ENCODE measurements around the gene STK32C.
A peak's percentile ranks its signal among the peaks of the same experiment; 100 is the strongest.
"Not testable (repeated sequence)": the region's sequence is repeated elsewhere in the genome, so short reads cannot be mapped to it uniquely, and the experiment has no call there.

Gene STK32C

GRCh38 chr10:132167041-132167674 is 140.6 kb downstream of the STK32C start:
- DNase-seq (ENCODE audit: low spot score), result no peak

DNA sequence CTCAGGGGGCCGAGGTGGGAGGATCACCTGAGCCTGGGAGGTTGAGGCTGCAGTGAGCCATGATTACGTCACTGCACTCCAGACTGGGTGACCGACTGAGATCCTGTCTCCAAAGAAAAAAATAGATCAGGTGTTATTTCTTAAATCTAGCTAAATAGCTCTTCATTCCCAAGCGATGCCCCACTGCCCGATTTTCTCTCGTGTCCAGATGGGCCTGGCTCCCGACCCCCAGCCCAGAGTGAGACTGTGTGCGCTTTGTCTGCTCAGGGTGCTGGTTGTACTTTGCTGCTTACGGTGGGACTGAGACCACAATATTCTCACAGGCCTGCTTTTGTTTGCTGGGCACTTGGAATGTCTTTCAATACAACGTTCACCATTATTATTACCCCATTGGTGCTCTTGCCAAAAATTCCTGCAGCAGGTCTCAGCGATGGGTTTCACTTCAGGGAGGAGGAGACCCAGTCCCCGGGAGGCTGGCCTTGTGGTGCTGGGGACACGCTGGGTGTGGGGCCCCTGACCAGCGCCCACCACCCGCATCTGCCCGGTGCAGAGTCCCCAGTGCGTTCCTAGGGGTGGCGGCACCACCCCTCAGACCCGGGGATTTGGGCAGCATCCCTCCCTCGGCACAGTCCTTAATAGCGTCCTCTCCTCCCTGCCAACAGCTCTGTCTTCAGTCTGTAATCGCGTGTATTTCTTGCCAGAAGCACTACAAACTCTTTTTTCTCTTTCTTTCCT is 141.4 kb downstream of the STK32C start:
- no peak for DNase-seq (ENCODE audit: low spot score)

GRCh38 chr10:132165416-132165980 is 142.3 kb downstream of the STK32C start:
- DNase-seq (ENCODE audit: low spot score), result no peak

DNA sequence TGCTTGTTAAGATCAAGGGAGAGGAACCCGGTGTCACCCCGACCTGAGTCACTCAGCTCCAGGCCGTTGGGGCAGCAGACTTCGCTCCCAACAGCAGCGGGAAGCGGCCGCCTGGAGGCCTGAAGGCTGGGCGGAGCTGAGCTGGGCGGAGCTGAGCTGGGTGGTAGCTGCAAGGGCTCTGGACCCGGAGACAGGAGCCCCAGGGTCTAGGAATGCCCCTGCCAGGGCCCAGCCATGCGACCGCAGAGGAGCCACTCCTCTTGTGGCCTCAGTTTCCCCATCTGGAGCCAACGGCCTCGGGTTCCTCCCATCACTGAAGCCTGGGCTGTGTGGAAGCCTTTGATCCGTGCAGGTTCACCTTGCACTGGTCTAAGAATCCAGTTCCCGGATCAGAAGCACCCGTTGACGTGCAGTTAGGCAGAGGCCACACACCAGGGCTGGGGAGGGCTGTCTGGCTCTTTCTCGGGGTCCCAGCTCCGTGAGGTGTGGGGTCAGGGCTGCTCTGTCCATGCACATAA is 142.9 kb downstream of the STK32C start:
- no peak for DNase-seq (ENCODE audit: low spot score)

DNA sequence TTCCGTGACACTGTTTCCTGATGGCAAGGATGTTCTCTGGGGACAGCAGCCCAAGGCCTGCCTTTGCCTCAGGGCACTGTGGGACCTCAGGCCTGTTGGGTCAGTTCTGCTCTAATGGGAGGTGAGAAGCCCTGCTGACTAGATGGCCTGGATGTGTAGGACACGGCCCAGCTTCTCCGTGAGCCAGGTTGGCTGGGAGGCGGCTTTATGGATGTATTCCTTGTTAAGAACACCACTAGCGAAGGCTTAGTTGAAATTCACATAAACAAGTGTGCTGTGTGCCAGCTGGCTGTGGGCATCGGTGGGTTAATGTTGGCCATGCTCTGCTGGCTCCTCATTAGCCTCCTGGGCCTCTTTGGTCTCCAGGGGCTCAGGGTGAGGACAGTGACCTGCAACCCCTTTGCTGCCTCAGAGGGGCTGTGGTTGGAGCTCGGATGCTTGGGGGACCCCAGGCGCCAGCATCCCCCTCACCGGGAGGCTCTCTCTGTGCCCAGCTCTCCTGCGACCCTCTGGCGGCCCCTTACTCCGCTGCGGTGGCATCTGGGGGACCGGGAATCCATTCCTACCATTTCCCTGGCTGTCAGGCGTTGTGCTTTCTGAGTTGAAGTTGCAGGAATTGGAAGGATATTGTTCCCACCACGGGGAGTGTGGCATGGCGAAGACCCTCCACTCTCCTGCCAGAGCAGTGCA is 143.8 kb downstream of the STK32C start:
- no peak for DNase-seq (ENCODE audit: low spot score)

GRCh38 chr10:132163278-132163765 is 144.4 kb downstream of the STK32C start:
- peak; percentile 8 for DNase-seq (ENCODE audit: low spot score)

GRCh38 chr10:132162590-132163277 is 145.0 kb downstream of the STK32C start:
- no peak for DNase-seq (ENCODE audit: low spot score)

DNA sequence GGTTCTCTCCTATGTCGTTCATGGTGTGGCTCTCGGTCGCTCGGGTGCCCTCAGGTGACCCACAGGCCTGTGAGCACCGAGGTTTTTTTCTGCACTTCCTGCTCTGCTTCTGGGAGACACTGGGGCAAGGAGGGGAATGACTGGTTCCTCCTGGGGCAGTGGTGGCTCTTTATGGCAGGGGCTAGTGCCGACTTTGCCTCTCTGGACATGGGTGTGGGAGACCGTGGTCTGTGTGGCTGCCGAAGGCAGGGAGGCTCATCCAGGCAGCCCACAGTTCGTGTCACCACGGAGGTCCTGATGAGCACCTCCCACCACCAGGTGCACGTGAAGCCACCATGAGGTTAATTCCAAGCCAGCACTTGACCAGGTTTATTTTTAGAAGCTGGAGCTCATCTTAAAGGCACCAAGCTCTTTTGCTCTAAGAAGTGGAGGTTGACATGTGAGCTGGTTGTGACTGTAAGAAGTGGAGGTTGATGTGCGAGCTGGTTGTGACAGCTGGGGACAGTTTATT is 145.7 kb downstream of the STK32C start:
- DNase-seq (ENCODE audit: low spot score), result peak; percentile 8

GRCh38 chr10:132160834-132161622 is 146.7 kb downstream of the STK32C start:
- not testable (repeated sequence) for DNase-seq (ENCODE audit: low spot score)

GRCh38 chr10:132160231-132160630 is 147.5 kb downstream of the STK32C start:
- not testable (repeated sequence) for DNase-seq (ENCODE audit: low spot score)

DNA sequence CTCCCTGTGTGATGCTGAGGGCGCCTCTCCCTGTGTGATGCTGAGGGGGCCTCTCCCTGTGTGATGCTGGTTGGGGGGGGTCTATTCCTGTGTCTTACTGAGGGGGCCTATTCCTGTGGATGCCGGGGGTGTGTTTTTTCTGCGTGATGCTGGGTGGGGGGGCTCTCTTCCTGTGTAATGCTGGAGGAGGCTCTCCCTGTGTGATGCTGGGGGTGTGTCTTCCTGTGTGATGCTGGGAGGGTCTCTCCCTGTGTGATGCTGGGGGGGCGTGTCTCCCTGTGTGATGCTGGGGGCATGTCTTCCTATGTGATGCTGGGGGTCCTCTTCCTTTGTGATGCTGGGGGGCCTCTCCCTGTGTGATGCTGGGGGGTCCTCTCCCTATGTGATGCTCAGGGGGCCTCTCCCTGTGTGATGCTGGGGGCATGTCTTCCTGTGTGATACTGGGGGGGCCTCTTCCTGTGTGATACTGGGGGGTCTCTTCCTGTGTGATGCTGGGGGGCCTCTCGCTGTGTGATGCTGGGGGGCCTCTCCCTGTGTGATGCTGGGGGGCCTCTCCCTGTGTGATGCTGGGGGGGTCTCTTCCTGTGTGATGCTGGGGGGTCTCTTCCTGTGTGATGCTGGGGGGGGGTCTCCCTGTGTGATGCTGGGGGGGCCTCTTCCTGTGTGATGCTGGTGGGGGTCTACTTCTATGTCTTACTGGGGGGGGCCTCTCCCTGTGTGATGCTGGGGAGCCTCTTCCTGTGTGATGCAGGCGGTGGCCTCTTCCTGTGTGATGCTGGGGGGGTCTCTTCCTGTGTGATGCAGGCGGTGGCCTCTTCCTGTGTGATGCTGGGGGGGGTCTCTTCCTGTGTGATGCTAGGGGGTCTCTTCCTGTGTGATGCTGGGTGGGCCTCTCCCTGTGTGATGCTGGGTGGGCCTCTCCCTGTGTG is 148.2 kb downstream of the STK32C start:
- DNase-seq (ENCODE audit: low spot score), result peak; percentile 40

- DNase-seq (ENCODE audit: low spot score), result peak; percentile 42
Observed at GRCh38 chr10:132158823-132159222, 148.9 kb downstream of the STK32C start.

DNA sequence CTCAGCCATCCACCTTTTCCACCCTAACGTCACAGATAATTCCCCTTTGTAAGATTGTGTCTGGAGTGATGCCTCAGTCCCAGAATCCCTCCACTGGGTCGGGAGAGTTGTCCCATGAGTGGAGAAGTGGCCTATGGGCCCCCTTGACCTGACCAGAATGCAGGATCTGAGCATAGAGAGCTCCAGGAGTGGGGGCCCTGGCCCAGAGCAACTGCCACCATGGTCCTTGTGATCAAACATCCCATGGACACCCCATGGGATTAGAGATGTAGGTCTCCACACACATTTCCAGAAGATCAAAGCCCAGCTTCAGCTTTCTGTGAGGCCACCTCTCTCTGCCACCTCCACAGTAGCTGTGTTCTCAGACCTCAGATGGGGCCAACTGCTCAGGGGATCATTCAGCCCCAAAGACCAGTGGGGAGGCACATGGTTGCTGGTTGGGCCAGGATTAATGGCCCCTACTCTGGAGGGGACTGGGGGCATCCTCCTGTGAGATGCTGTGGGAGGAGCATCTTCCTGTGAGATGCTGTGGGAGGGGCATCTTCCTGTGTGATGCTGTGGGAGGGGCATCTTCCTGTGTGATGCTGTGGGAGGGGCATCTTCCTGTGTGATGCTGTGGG is 149.5 kb downstream of the STK32C start:
- DNase-seq (ENCODE audit: low spot score), result peak; percentile 32
